Embryonic facial prominence (tissue), 1 donor: ENCODE results near the gene HINT3.
"Not testable (repeated sequence)": the region's sequence is repeated elsewhere in the genome, so short reads cannot be mapped to it uniquely, and the experiment has no call there.

Experiments
- DNase-seq: peaks from one replicate; pipeline ENCODE4 v3.0.0-alpha.2; 2016; ENCODE audit errors: extremely low spot score

The HINT3 gene

DNA sequence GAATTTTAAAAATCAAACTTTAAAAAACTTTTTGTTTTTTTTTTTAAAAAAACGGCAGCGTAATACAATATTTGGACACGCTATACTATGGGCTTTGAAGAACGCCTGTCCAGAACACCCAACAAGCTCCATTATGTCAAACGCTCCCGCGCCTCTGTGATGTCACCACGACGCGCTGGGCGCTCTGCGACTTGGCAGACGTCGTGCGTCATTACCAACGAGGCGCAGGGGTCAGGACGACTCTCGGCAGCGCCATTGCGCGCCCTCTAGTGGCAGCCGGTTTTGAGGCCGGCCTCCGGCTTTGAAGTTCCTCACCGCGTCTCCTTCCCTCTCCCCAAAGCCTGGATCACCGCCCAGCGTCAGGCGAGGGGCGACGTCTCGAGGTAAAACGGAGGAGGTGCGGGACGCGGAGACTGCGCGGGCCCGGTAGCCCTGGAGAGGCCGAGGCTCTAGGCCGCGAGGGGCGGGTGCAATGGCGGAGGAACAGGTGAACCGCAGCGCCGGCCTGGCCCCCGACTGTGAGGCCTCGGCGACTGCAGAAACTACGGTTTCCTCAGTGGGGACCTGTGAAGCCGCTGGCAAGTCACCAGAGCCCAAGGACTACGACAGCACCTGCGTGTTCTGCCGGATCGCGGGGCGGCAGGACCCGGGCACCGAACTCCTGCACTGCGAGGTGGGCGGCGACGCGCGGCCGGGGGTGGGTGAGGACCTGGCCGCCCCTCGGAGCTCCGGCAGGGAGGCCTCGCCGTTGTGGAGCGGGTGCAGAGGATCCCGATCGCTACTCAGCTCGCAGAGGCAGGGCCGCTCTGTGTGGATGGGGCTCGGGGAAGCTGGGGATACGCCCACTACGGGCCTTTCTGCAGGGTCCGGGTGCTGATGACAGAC lies at the start of gene HINT3:
Gene HINT3, plus strand, starts transcription at position 265 of the 885 bp plus-strand sequence. Its CDS starts 208 bp downstream, at position 473.
- DNase-seq: peak; percentile 93

DNA sequence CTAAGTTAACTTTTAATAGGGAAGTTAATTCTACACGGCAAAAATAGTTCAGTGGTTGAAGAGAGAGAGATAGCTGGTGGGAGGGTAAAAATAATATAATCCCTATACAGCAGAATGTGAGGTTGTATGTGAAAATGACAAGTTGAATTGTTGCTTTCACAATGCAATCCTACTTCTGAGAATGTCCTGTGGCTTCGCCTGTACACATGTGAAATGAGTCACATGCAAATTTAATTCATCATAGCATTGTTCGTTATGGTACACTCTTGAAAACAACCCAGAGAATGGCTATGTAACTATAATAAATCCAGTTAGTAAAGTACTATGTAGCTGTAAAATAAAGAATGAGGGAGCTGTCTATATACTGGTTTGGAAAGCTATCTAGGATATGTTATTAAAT lies 46.0 kb upstream of the HINT3 start:
- no peak for DNase-seq

GRCh38 chr6:125911051-125911451 lies 45.5 kb upstream of the HINT3 start:
- DNase-seq: not testable (repeated sequence)

DNA sequence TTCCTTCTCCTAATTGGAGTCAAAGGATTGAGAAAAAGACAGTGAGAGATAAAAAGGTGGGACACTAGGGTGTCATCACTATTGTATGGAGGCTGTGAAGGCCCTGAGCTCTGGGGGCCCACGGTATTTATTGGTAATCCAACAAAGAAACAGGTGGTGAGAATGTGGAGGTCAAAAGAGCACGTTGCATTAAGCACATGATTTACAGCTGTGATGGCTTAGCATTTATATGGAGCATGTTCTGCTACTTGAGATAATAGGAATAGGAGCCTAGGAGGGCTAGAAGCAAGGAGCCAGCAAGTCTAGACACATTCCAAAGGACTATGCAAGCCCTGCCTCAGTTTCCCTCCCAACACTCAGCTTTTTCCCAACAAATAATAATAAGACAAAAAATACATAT lies 44.1 kb upstream of the HINT3 start:
- DNase-seq: not testable (repeated sequence)

DNA sequence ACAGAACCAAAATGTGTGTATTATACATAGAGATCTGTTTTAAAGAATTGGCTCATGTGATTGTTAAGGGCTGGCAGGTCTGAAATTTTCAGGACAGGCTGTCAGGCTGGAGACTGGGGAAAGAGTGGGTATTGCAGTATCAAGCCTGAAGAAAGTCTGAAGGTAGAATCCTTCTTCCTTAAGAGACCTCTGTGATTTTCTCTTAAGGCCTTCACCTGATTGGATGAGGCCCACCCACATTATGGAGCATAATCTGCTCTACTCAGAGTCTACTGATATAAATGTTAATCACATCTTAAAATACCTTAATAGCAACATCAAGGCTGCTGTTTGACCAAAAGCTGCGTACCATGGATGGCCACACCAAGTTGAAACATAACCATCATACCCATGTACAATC lies 43.4 kb upstream of the HINT3 start:
- no peak for DNase-seq

GRCh38 chr6:125913864-125914351 lies 42.7 kb upstream of the HINT3 start:
- DNase-seq: no peak

- DNase-seq: no peak
These were observed 38.3 kb upstream of the HINT3 start for GRCh38 chr6:125918230-125918629.

- DNase-seq: peak; percentile 73
These were observed 37.6 kb upstream of the HINT3 start for GRCh38 chr6:125918681-125919566.

GRCh38 chr6:125919618-125920017 lies 37.0 kb upstream of the HINT3 start:
- no peak for DNase-seq

- DNase-seq: no peak
These were observed 34.2 kb upstream of the HINT3 start for GRCh38 chr6:125922322-125922860.

DNA sequence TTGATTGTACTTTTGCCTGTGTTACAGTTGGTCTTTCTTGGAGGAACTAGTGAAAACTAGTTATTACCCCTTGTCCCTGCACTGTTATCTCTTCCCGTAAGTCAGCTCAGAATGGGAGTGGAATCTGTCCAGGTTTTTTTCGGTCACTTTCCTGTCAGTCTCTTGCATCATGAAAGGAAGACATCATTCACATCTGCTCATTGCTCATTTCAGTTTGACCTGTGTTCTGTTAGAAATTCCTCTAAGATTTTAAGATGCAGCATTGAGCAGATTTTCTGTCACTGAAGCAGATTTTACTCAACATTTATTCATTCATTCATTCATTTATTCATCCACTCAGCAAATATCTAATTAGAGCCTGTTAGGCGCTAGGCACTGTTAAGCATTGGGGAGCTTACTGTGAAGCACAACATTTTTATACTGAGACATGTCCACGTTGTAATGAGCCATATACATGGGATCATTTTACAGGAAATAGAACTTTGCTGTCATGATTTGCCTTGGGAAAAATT lies 33.1 kb upstream of the HINT3 start:
- no peak for DNase-seq

DNA sequence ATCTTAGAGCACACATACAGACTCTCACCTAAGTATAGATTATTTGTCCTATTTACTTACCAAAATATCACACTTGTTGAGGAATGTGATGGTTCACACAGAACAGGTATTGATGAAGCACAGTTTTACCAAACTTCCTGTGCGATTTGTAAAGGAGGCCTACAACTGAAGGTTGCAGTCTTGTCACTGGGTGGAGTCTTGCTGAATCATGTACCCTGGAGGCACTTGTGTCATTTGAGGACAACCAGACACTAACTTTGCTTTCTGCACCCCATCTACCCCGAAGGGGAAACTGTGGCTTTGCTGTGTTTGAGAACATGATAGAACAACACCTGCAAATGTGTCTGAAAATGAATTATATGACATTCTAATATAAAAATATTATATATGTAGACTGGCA lies 32.4 kb upstream of the HINT3 start:
- no peak for DNase-seq

DNA sequence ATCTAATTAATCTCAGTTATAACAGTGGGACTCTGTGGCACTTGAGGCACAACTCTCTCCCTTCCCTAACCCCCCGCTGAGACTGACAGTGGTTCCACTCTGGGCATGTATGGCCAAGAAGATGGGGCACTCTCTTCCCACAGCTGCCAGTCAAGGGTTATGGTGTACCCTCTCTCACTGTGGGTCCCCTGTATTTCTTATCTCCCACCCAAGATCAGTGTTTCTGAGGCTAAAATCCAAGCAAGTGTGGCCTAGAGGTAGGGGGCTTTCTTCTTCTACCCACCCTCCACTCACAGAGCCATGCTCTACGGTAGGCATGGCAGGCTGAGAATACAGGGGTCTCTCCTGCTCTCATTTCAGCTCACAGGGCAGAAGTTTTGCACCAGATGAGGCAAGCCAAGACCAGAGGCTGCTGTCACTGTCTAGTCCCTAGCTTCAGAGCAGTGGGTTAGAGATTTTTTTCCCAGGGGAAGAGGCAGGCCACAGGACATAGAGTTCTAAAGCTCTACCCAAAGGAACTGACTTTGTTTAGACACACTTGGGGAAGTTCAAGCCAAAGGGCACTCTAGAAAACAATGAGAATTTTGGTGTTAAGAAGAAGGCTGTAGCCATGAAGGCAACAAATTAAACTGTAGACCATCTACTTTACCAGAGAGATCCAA lies 31.7 kb upstream of the HINT3 start:
- no peak for DNase-seq

DNA sequence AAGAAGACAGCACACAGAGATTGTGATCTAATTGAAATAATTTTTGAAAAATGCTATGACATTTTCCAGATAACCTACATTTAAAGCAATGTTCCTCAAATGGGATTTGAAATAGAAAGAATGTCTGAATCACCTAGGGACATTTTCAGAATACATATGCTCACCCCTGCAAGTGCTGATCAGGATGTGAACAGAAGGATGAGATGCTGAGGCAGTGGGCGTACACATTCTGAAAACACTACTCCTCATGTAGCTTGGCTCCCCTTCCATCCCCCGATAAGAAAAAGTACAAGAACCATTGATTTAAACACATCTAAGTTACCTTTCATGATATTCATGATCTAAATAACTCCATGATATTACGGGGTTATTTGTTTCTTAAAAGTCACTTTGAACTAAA lies 29.9 kb upstream of the HINT3 start:
- DNase-seq: no peak

DNA sequence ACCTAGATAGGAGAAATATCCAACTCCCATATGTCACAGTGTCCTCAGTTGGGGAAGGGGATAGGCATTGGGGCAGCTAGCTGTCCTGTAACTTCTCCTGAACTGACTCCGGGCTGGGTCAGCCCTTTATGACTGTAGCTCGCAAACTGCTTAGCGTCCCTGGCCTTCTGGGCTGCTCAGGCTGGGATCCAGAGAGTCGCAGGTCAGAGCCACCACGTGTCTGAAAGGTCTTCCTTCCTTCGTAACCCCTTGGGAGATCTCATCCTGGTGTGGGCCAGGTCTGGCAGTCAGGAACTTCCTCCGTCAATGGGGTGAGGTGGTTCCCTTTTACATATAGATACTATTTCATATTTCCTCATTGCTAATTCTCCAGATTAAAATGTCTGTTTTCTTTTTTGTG lies 28.8 kb upstream of the HINT3 start:
- no peak for DNase-seq

DNA sequence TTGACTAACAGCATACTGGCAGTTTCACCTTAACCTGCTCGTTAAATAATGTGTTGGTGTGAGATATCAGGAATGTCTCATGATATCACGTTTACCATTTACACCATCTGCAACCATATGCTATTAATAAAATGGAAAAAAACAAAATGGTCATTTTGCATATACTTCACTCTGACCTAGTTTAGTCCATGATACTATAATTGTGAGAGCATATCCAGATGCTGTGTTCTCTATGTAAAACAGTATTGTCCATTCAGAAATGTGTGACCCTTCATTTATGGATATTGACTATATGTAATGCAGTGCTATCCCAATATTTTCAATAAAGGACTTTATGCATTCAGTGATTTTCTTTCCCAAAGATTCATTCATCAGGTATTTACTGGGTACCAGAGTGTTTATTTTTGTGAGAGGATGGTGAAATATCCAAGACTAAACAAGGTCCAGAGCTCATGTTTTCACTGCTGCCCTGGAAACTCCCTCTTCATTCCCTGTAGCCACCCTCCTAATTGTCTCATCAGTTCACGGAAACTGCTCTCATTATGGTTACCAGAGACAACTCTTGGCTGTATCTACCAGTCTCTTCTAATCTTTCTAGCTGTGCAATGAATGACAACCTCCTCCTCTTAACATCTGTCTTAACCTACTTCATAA lies 25.7 kb upstream of the HINT3 start:
- DNase-seq: no peak

DNA sequence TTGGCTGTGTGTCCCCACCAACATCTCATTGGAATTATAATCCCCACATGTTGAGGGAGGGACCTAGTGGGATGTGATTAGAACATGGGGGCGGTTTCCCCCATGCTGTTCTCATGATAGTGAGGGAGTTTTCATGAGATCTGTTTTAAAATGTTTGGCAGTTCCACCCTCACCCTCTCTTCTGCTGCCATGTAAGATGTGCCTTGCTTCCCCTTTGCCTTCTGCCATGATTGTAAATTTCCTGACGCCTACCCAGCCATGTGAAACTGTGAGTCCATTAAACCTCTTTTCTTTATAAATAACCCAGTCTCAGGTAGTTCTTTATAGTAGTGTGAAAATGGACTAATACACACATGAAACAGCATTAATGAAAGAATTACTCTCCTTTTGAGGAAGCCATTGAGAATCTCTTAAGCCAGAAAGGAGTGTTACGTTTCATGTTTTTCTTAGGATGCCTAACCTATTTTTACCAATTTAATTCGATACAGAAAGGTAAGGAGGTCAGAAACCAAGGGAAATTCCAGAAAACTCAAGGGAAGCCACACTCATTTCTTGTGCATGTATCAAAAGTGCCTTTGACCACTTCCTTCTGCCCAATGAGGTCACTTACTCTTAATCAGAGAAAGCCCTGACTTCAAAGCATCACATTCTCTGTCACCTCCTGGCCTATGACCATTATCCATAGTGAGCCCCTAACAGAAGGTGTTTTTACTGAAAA lies 24.7 kb upstream of the HINT3 start:
- DNase-seq: no peak

- no peak for DNase-seq
These were observed 24.1 kb upstream of the HINT3 start for GRCh38 chr6:125932451-125932795.

GRCh38 chr6:125935520-125935919 lies 21.1 kb upstream of the HINT3 start:
- not testable (repeated sequence) for DNase-seq

- no peak for DNase-seq
These were observed 17.5 kb upstream of the HINT3 start for GRCh38 chr6:125939026-125939425.
